PC-3 (cell line): Measurements from ENCODE around the gene TMEM131. TPM values are rescaled to one million over a fixed set of nuclear protein-coding genes. Genes with fewer than 3 reads are reported as not detected.
"Not testable (repeated sequence)": the region's sequence is repeated elsewhere in the genome, so short reads cannot be mapped to it uniquely, and the experiment has no call there.

Experiments
- ATAC-seq: fragments of 200-7000 bp; cut with Tn5 transposase; 2 replicates; pipeline ENCODE4 v1.9.1; 2020; ENCODE audit warnings: mild to moderate bottlenecking, moderate library complexity
- Bru-seq: library from RNA; stranded (reverse); fragments of 400-500 nt; gene quantifications from one replicate; lab custom pipeline; 2021; lab: Mats Ljungman, UMichigan
- BruChase-seq, 2 experiments: library from RNA; stranded (reverse); fragments of 400-500 nt; gene quantifications; one replicate each; lab custom pipeline; 2021; lab: Mats Ljungman, UMichigan
- BruUV-seq: library from RNA; stranded (reverse); fragments of 400-500 nt; replicated peaks from 2 replicates; lab custom pipeline; 2021; lab: Mats Ljungman, UMichigan
- CTCF ChIA-PET: fragments of 300-600 bp; sonication (Branson Sonifier 250); formaldehyde crosslinking; loops from one replicate; lab custom pipeline; 2022; ENCODE audit warnings: antibody characterized with exemption; lab: Charles Lee
- POLR2A ChIA-PET: fragments of 300-600 bp; sonication (Branson Sonifier 250); formaldehyde crosslinking; loops from one replicate; lab custom pipeline; 2022; ENCODE audit warnings: antibody characterized with exemption; ENCODE audit not compliant: unreplicated experiment; lab: Charles Lee
- DNase-seq: peaks from one replicate; pipeline ENCODE4 v3.0.0-alpha.2; 2015
- H2AFZ ChIP-seq: fragments of 300-600 bp; sonication (generic); 2 replicates; pipeline ENCODE4 v1.6.0; 2016; ENCODE audit warnings: antibody characterized with exemption, low read length
- H3F3A ChIP-seq: fragments of 300-600 bp; sonication (generic); one replicate; pipeline ENCODE4 v1.6.0; 2017; ENCODE audit warnings: antibody characterized with exemption, low read length, control low read depth, mild to moderate bottlenecking; ENCODE audit not compliant: unreplicated experiment
- H3K27ac ChIP-seq: fragments of 300-600 bp; sonication (generic); 2 replicates; pipeline ENCODE4 v1.5.1; 2016; ENCODE audit warnings: mild to moderate bottlenecking, low read length
- H3K27me3 ChIP-seq: fragments of 300-600 bp; sonication (generic); 2 replicates; pipeline ENCODE4 v1.6.1; 2016; ENCODE audit warnings: low read length, mixed read lengths
- H3K36me3 ChIP-seq: fragments of 300-600 bp; sonication (generic); 2 replicates; pipeline ENCODE4 v1.6.1; 2016; ENCODE audit warnings: low read depth, mixed run types, low read length, mixed read lengths
- H3K4me1 ChIP-seq: fragments of 300-600 bp; sonication (generic); 2 replicates; pipeline ENCODE4 v1.5.1; 2016; ENCODE audit warnings: low read length; ENCODE audit not compliant: insufficient read depth
- H3K4me2 ChIP-seq: fragments of 300-600 bp; sonication (generic); 2 replicates; pipeline ENCODE4 v1.6.0; 2016; ENCODE audit warnings: low read length
- H3K4me3 ChIP-seq: fragments of 300-600 bp; sonication (generic); 2 replicates; pipeline ENCODE4 v1.5.1; 2016; ENCODE audit warnings: mild to moderate bottlenecking, low read length, mixed read lengths
- H3K79me2 ChIP-seq: fragments of 300-600 bp; sonication (generic); 2 replicates; pipeline ENCODE4 v1.6.1; 2017; ENCODE audit warnings: low read length, mixed read lengths
- H3K9ac ChIP-seq: fragments of 300-600 bp; sonication (generic); 2 replicates; pipeline ENCODE4 v1.6.0; 2016; ENCODE audit warnings: mild to moderate bottlenecking, low read length
- H3K9me2 ChIP-seq: fragments of 300-600 bp; sonication (generic); replicated peaks from 2 replicates; pipeline ENCODE4 v1.6.1; 2016; ENCODE audit warnings: mixed run types, low read length, mixed read lengths
- H3K9me3 ChIP-seq: fragments of 300-600 bp; sonication (generic); 2 replicates; pipeline ENCODE4 v1.6.1; 2016; ENCODE audit warnings: low read length, mixed read lengths
- H4K20me1 ChIP-seq: fragments of 300-600 bp; sonication (generic); 2 replicates; pipeline ENCODE4 v1.6.1; 2016; ENCODE audit warnings: low read length, mixed read lengths
- CTCF ChIP-seq: fragments of 300-600 bp; sonication (generic); conservative IDR thresholded peaks from 2 replicates; pipeline ENCODE4 v1.5.1; 2017; ENCODE audit warnings: antibody characterized with exemption, low read depth, mild to moderate bottlenecking, low read length
- EZH2 ChIP-seq: fragments of 300-600 bp; sonication (generic); IDR thresholded peaks from one replicate; pipeline ENCODE4 v1.6.1; 2017; ENCODE audit warnings: antibody characterized with exemption, mild to moderate bottlenecking, low read length; ENCODE audit not compliant: unreplicated experiment
- EZH2phosphoT487 ChIP-seq: fragments of 300-600 bp; sonication (generic); IDR thresholded peaks from 2 replicates; pipeline ENCODE4 v1.6.1; 2018; ENCODE audit warnings: mild to moderate bottlenecking, antibody characterized with exemption, low read length, borderline replicate concordance
- intact Hi-C: fragments of 100-400 bp; cut with micrococcal nuclease; formaldehyde crosslinking; loops from 2 replicates; pipeline ENCODE4 v1.9.0; 2023
- long read RNA-seq: library from polyadenylated mRNA; unstranded; transcript quantifications from one replicate; pipeline ENCODE4 v2.0.0, GENCODE V29; 2021; ENCODE audit not compliant: unreplicated experiment
- total RNA-seq: library from RNA; depleted of rRNA; stranded (reverse); fragments of >200 nt; gene quantifications from 2 replicates; pipeline ENCODE4 v1.2.3, GENCODE V29; 2014; rRNA removed

Gene TMEM131
- 21.1 and 27.2 TPM in 2 replicates for total RNA-seq
- percentile 91 among the genes with signal in this experiment for Bru-seq, nascent RNA
- BruChase-seq, experiment 1, labeled RNA remaining after a 6-hour chase = percentile 76 among the genes with signal in this experiment
- BruChase-seq, experiment 2, labeled RNA remaining after a 2-hour chase = percentile 82 among the genes with signal in this experiment
- long read RNA-seq, partial matches to known transcripts = 33 of 75 reads
- long read RNA-seq, other reads (novel, unspliced or antisense) = 42 of 75 reads

DNA sequence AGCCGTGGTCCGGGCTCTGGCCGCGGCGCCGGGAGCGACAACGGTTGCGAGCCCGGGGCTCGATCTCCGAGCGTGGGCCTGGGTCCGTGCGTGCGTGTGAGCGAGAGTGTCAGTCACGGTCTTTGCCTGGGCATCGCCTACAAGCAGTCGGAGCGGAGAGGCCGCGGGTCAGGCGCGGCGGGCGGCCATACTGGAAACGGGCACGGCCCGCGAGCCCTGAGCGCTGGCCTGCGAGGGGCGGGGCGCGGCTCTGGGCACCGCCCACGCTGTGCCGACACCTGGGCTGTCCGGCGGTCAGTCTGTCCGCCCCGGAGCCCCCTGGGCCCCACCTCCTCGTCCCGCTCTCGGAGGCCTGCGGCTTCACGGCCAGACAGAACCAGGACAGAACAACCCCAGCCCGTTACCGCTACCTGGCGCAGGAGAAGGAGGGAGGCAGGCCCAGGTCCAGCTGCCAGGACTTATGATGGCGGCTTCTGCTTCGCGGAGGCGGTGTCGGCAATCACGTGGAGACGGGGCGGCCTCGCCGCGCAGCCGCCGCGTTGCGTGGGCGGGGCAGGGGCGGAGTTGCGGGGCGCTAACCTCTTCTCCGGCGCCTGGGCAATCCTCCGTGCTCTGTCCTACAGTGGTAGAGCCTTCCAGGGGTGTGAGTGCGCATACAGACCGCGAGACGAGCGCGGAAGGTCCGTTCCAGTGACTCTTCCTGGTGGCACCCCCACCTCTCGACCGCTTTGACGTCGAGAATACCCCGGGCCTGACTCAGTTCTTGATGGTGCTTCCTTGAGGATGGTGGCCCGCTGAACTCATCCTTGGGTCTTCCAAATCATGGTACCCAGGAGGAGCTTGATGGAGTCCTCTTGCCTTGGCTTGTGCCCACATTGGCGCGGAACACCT is at the start of gene TMEM131:
TMEM131 (minus strand) TSS at position 215 of the 891 bp plus-strand sequence. CDS start 286 bp downstream, outside the sequence.
- peak; percentile 91 for DNase-seq
- no peaks in the 10 kb centered on the region for H3K27me3 ChIP-seq
- ChIA-PET CTCF (no interaction called here), POLR2A (no interaction called here)
- no peak for TF ChIP-seq EZH2phosphoT487
- no peak for TF ChIP-seq EZH2
- no peak for TF ChIP-seq CTCF
- peak within 1 kb of the TSS; percentile 98 for H3K4me3 ChIP-seq
- H4K20me1 ChIP-seq = peaks cover 39% of the 10 kb centered on the region
- no peaks in the 10 kb centered on the region for H3K9me2 ChIP-seq
- ATAC-seq = peak; percentile 85
- no peaks in the 10 kb centered on the region for H3K36me3 ChIP-seq
- peak within 1 kb of the TSS; percentile 75 for H3K27ac ChIP-seq
- H3F3A ChIP-seq = no peaks in the 10 kb centered on the region
- no peaks in the 10 kb centered on the region for H3K9me3 ChIP-seq
- peaks cover 43% of the 10 kb centered on the region for H3K4me1 ChIP-seq
- intact Hi-C loops = loop anchor here (10.0 kb wide), 1 partner anchor 89 kb away; the partner anchor contains the start of gene VWA3B
- peak within 1 kb of the TSS; percentile 97 for H2AFZ ChIP-seq
- H3K79me2 ChIP-seq = peaks cover 45% of the 10 kb centered on the region
- BruUV-seq = no TSS peak
- H3K4me2 ChIP-seq = peak within 1 kb of the TSS; percentile 87
- peak within 1 kb of the TSS; percentile 88 for H3K9ac ChIP-seq

DNA sequence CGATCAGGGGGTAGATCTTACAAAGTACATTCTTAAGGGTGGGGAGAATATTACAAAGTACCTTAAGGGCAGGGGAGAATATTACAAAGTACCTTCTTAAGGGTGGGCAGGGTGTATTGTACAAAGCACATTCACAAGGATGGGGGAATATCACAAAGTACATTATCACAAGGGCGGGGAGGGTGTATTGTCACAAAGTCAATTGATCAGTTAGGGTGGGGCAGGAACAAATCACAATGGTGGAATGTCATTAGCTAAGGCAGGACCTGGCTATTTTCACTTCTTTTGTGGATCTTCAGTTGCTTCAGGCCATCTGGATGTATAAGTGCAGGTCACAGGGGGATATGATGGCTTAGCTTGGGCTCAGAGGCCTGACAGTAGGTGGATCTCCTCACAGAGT is 49.0 kb upstream of the TMEM131 start:
- H3K27ac ChIP-seq, DNase-seq, CTCF ChIA-PET: not testable (repeated sequence)

GRCh38 chr2:98043101-98043500 is 47.4 kb upstream of the TMEM131 start:
- Histone ChIP-seq H3K79me2 (no peaks in the 10 kb centered on the region), H3K9me2 (no peaks in the 10 kb centered on the region), H3K9me3 (no peaks in the 10 kb centered on the region), H4K20me1 (no peaks in the 10 kb centered on the region), H3F3A (no peaks in the 10 kb centered on the region), H3K27me3 (no peaks in the 10 kb centered on the region), H3K9ac (no peak overlapping the region), H3K36me3 (no peaks in the 10 kb centered on the region; the same call in 1 of the 2 replicates), H3K4me1 (no peaks in the 10 kb centered on the region), H3K27ac (no peak overlapping the region), H3K4me3 (no peak overlapping the region), H3K4me2 (no peak overlapping the region), H2AFZ (no peak overlapping the region)
- BruUV-seq = no TSS peak
- DNase-seq (no peak), ATAC-seq (no peak)
- POLR2A ChIA-PET = no interaction called here
- no peak for TF ChIP-seq EZH2phosphoT487
- no peak for TF ChIP-seq EZH2
- no peak for TF ChIP-seq CTCF
- intact Hi-C loops = no loop called here
- CTCF ChIA-PET = no interaction called here

More for the DNA sequence above, 49.0 kb upstream of the TMEM131 start:
- POLR2A ChIA-PET = interaction anchor here (0.6 kb wide), 1 partner anchor 1125 kb away, joined by 3 read pairs; no protein-coding TSS in a partner anchor
- H3K9me3 ChIP-seq, H3K27me3 ChIP-seq, H3K36me3 ChIP-seq, intact Hi-C loops, BruUV-seq, H4K20me1 ChIP-seq, H3K4me1 ChIP-seq, H3K79me2 ChIP-seq, H3K9ac ChIP-seq, H3K4me3 ChIP-seq, H2AFZ ChIP-seq, ATAC-seq, H3K9me2 ChIP-seq, H3K4me2 ChIP-seq, H3F3A ChIP-seq: not testable (repeated sequence)
